HepG2 (cell line): ENCODE data around the gene ADD2. TPM values are rescaled to one million over a fixed set of nuclear protein-coding genes. Genes with fewer than 3 reads are reported as not detected.

Experiments
- ATAC-seq: fragments of 200-7000 bp; cut with Tn5 transposase; 3 replicates; pipeline ENCODE4 v1.9.1; 2020; ENCODE audit warnings: mild to moderate bottlenecking, moderate library complexity
- BruUV-seq: library from RNA; stranded (reverse); fragments of 400-500 nt; replicated peaks from 2 replicates; lab custom pipeline; 2021; lab: Mats Ljungman, UMichigan
- CTCF ChIA-PET: fragments of 300-600 bp; formaldehyde crosslinking; extraction: SDS; loops from one replicate; lab custom pipeline; 2021; ENCODE audit warnings: low total read pairs, inconsistent platforms, low intra/inter-chr PET ratio; lab: Yijun Ruan, JAX
- POLR2A ChIA-PET: fragments of 350-600 bp; sonication (Branson Sonifier 250); formaldehyde crosslinking; loops from one replicate; lab custom pipeline; 2020; ENCODE audit warnings: antibody characterized with exemption, inconsistent platforms; lab: Yijun Ruan, JAX
- DNase-seq: peaks from one replicate; pipeline ENCODE4 v3.0.0-alpha.2; 2015; ENCODE audit warnings: low spot score
- FAIRE-seq: peaks from 3 replicates; lab custom pipeline; 2011; peaks lifted over from hg19 to GRCh38; lab: Jason Lieb, UNC
- H2AFZ ChIP-seq: one replicate; pipeline ENCODE4 v1.6.1; 2011; ENCODE audit warnings: low read length, inconsistent platforms
- H3K27ac ChIP-seq: fragments of 300-600 bp; 3 replicates; pipeline ENCODE4 v1.8.0; 2011; ENCODE audit warnings: mixed run types, mild to moderate bottlenecking, mixed read lengths, low read length, inconsistent platforms; ENCODE audit not compliant: insufficient read depth; ENCODE audit errors: extremely low read length
- H3K27me3 ChIP-seq, 2 experiments: fragments of 200-600 bp in 1 of 2; 2 replicates in 1 of 2; 3 replicates in 1 of 2; pipeline versions ENCODE4 v1.6.0 to v1.8.0; 2011; ENCODE audit warnings: low read length in 2 of 2, mild to moderate bottlenecking in 2 of 2, moderate library complexity in 2 of 2, inconsistent platforms in 1 of 2; ENCODE audit not compliant: insufficient read depth in 2 of 2, control insufficient read depth in 1 of 2
- H3K36me3 ChIP-seq, 2 experiments: fragments of 200-600 bp in 1 of 2; replicated peaks in 1 of 2; 2 replicates in 1 of 2; 3 replicates in 1 of 2; pipeline versions ENCODE4 v1.5.1 to v1.8.0; 2011; ENCODE audit warnings: low read length in 2 of 2, inconsistent platforms in 1 of 2; ENCODE audit not compliant: insufficient read depth in 2 of 2, control insufficient read depth in 1 of 2
- H3K4me1 ChIP-seq: 2 replicates; pipeline ENCODE4 v1.5.1; 2012; ENCODE audit warnings: low read length, inconsistent platforms; ENCODE audit not compliant: insufficient read depth
- H3K4me2 ChIP-seq: 2 replicates; pipeline ENCODE4 v1.6.0; 2011; ENCODE audit warnings: low read depth, low read length, inconsistent platforms
- H3K4me3 ChIP-seq, 3 experiments: fragments of 200-600 bp in 1 of 3; sonication (generic), shearing (Covaris generic) in 1 of 3; replicated peaks in 1 of 3; 2 replicates each; pipeline ENCODE4 v1.5.1; 2011 to 2016; ENCODE audit warnings: low read length in 3 of 3, inconsistent platforms in 2 of 3, low read depth in 2 of 3, mild to moderate bottlenecking in 2 of 3, control low read depth in 1 of 3, mixed read lengths in 1 of 3; ENCODE audit not compliant: insufficient read depth in 1 of 3
- H3K79me2 ChIP-seq: one replicate; pipeline ENCODE4 v1.6.1; 2011; ENCODE audit warnings: low read length, inconsistent platforms; ENCODE audit not compliant: insufficient read depth
- H3K9ac ChIP-seq: 2 replicates; pipeline ENCODE4 v1.6.0; 2011; ENCODE audit warnings: mild to moderate bottlenecking, low read depth, low read length, inconsistent platforms; ENCODE audit not compliant: insufficient read depth
- H3K9me3 ChIP-seq: 2 replicates; pipeline ENCODE4 v1.5.1; 2012; ENCODE audit warnings: mild to moderate bottlenecking, low read length
- H4K20me1 ChIP-seq: 2 replicates; pipeline ENCODE4 v1.6.0; 2011; ENCODE audit warnings: inconsistent platforms, mild to moderate bottlenecking, low read length, moderate library complexity; ENCODE audit not compliant: insufficient read depth
- ATF2 ChIP-seq: sonication (generic); formaldehyde crosslinking; IDR thresholded peaks from 2 replicates; pipeline ENCODE4 v1.4.0; 2020; ENCODE audit warnings: missing genetic modification reagents
- BHLHE40 ChIP-seq: IDR thresholded peaks from 2 replicates; pipeline ENCODE4 v1.6.1; 2011; ENCODE audit warnings: low read length, improper control_type of control experiment
- CTCF ChIP-seq: sonication (generic); formaldehyde crosslinking; IDR thresholded peaks from 2 replicates; pipeline ENCODE4 v1.5.0; 2020; ENCODE audit warnings: mild to moderate bottlenecking, missing genetic modification reagents, moderate library complexity
- FOSL2 ChIP-seq: sonication (generic); formaldehyde crosslinking; IDR thresholded peaks from 2 replicates; pipeline ENCODE4 v1.4.0; 2020; ENCODE audit warnings: missing genetic modification reagents
- GRHL1 ChIP-seq: sonication (generic); formaldehyde crosslinking; conservative IDR thresholded peaks from 2 replicates; pipeline ENCODE4 v1.8.0; 2022; ENCODE audit warnings: missing genetic modification reagents
- KDM2A ChIP-seq: sonication (generic); formaldehyde crosslinking; IDR thresholded peaks from 2 replicates; pipeline ENCODE4 v1.4.0; 2020; ENCODE audit warnings: low read depth, missing genetic modification reagents, borderline replicate concordance
- SMC3 ChIP-seq: IDR thresholded peaks from 2 replicates; pipeline ENCODE4 v1.6.1; 2011; ENCODE audit warnings: low read length, improper control_type of control experiment
- STAT6 ChIP-seq: sonication (generic); formaldehyde crosslinking; IDR thresholded peaks from 2 replicates; pipeline ENCODE4 v1.4.0; 2020; ENCODE audit warnings: missing genetic modification reagents, mild to moderate bottlenecking, borderline replicate concordance
- THAP11 ChIP-seq: IDR thresholded peaks from 2 replicates; pipeline ENCODE4 v1.6.1; 2016; ENCODE audit warnings: missing biosample characterization, missing genetic modification reagents
- ZNF350 ChIP-seq: sonication (generic); formaldehyde crosslinking; IDR thresholded peaks from 2 replicates; pipeline ENCODE4 v1.4.0; 2020; ENCODE audit warnings: mild to moderate bottlenecking, low read depth, missing genetic modification reagents, borderline replicate concordance
- ZNF432 ChIP-seq: sonication (generic); formaldehyde crosslinking; IDR thresholded peaks from 2 replicates; pipeline ENCODE4 v1.5.0; 2020; ENCODE audit warnings: missing genetic modification reagents, mild to moderate bottlenecking, borderline replicate concordance
- ZNF576 ChIP-seq: sonication (generic); formaldehyde crosslinking; IDR thresholded peaks from 2 replicates; pipeline ENCODE4 v1.4.0; 2020; ENCODE audit warnings: mild to moderate bottlenecking, missing genetic modification reagents
- ZNF577 ChIP-seq: sonication (generic); formaldehyde crosslinking; IDR thresholded peaks from 2 replicates; pipeline ENCODE4 v1.4.0; 2020; ENCODE audit warnings: mild to moderate bottlenecking, low read depth, missing genetic modification reagents, borderline replicate concordance
- ZNF878 ChIP-seq: sonication (generic); formaldehyde crosslinking; IDR thresholded peaks from 2 replicates; pipeline ENCODE4 v1.8.1; 2023; ENCODE audit warnings: mild to moderate bottlenecking, missing genetic modification reagents, moderate library complexity
- ZSCAN25 ChIP-seq: sonication (generic); formaldehyde crosslinking; IDR thresholded peaks from 2 replicates; pipeline ENCODE4 v1.8.0; 2022; ENCODE audit warnings: mild to moderate bottlenecking, missing genetic modification reagents
- WGBS: methylation state at CpG from one replicate; pipeline ENCODE4 v1.1.6; 2017; ENCODE audit warnings: low lambda C conversion rate; 5-methylcytosine and 5-hydroxymethylcytosine counted together
- in situ Hi-C: cut with HindIII; loops from 2 replicates; pipeline ENCODE4 v1.10.0; 2017; ENCODE audit warnings: low pct_unique_long_range_greater_than_20kb; ENCODE audit not compliant: extremely low pct_ligation_motif_present
- intact Hi-C: fragments of 100-400 bp; cut with micrococcal nuclease; formaldehyde crosslinking; loops from one replicate; pipeline ENCODE4 v1.10.0; 2022; ENCODE audit not compliant: unreplicated experiment
- polyA plus RNA-seq, 8 experiments: library from polyadenylated mRNA; depleted of rRNA in 3 of 8; stranded (reverse) in 7 of 8; unstranded in 1 of 8; fragments of >200 nt; fragmentation: Illumina TruSeq in 4 of 8; extraction: Trizol in 4 of 8; gene quantifications; 2 replicates each; pipeline versions ENCODE4 v1.2.1 to v1.2.3, GENCODE V29; 2011 to 2016; ENCODE audit warnings: low read depth in 4 of 8, missing spikeins in 1 of 8, mixed read lengths in 1 of 8; ENCODE audit not compliant: insufficient read depth in 1 of 8
- total RNA-seq, 5 experiments: library from RNA; depleted of rRNA; stranded (reverse); fragments of >200 nt; fragmentation: Illumina TruSeq; extraction: Trizol; gene quantifications; 2 replicates each; pipeline ENCODE4 v1.2.3, GENCODE V29; 2016; ENCODE audit warnings: low read depth in 1 of 5

ADD2 gene
- total and polyA plus RNA-seq, 2 of the 13 experiments (the other 11 are each of a cell fraction or from before 2014, with no cell fraction given) = 0.05 to 0.13 TPM

- in situ Hi-C loops = loop anchor here (5.0 to 10.0 kb wide), 2 partner anchors 306 to 343 kb away; partner anchors contain the start of gene FAM136A
- Histone ChIP-seq H3K4me3 (no peak overlapping the region), H4K20me1 (no peaks in the 10 kb centered on the region), H3K4me2 (no peak overlapping the region), H3K27ac (no peak overlapping the region), H3K79me2 (no peaks in the 10 kb centered on the region), H3K4me1 (no peaks in the 10 kb centered on the region), H2AFZ (no peak overlapping the region), H3K27me3 (no peaks in the 10 kb centered on the region; a peak in 1 of 5 replicates), H3K9me3 (no peaks in the 10 kb centered on the region), H3K9ac (no peak overlapping the region), H3K36me3 (no peaks in the 10 kb centered on the region)
- 2% methylated on average over 9 of the region's 9 CpGs for WGBS
- FAIRE-seq (peak; percentile 92), ATAC-seq (peak; percentile 80), DNase-seq (peak; percentile 43)
- BruUV-seq = no TSS peak
- intact Hi-C loops = loop anchor here (1.0 kb wide), 2 partner anchors 307 to 344 kb away; no protein-coding TSS in a partner anchor
- CTCF ChIA-PET = interaction anchor here (0.7 to 4.2 kb wide), 6 partner anchors 30 to 344 kb away, joined by 3 to 46 read pairs (median 4); partner anchors contain the start of gene FAM136A
- POLR2A ChIA-PET = no interaction called here
- no peak for TF ChIP-seq STAT6 (CRISPR knock-in tag)
- no peak for TF ChIP-seq ZNF878
- peak; percentile 43; the same call in 1 of the 2 replicates for TF ChIP-seq THAP11 (CRISPR knock-in tag)
- 0 out of 2 replicates have a peak, but pooled peaks have one; percentile 22 for TF ChIP-seq ATF2 (CRISPR knock-in tag)
- TF ChIP-seq SMC3 = peak; percentile 100
- TF ChIP-seq ZNF432 (CRISPR knock-in tag) = no peak
- TF ChIP-seq ZNF350 (CRISPR knock-in tag) = no peak
- 0 out of 2 replicates have a peak, but pooled peaks have one; percentile 8 for TF ChIP-seq FOSL2 (CRISPR knock-in tag)
- no peak for TF ChIP-seq ZNF577
- peak; percentile 53; the same call in 1 of the 2 replicates for TF ChIP-seq BHLHE40
- peak; percentile 87; the same call in 1 of the 2 replicates for TF ChIP-seq ZNF576 (CRISPR knock-in tag)
- TF ChIP-seq ZSCAN25 (CRISPR knock-in tag) = 0 out of 2 replicates have a peak, but pooled peaks have one; percentile 31
- no peak for TF ChIP-seq GRHL1
- TF ChIP-seq KDM2A = peak; percentile 65; the same call in 1 of the 2 replicates
- TF ChIP-seq CTCF (CRISPR knock-in tag) = peak; percentile 97
These were observed 120.0 kb downstream of the ADD2 start for GRCh38 chr2:70647873-70648481.
